ENCODE results near the gene CLMN. TPM values are rescaled to one million over a fixed set of nuclear protein-coding genes. Genes with fewer than 3 reads are reported as not detected.
"Not testable (repeated sequence)": the region's sequence is repeated elsewhere in the genome, so short reads cannot be mapped to it uniquely, and the experiment has no call there.

Gene CLMN
- total RNA-seq, 1 experiment from 2014 or later = 24.0 TPM

GRCh38 chr14:95282986-95283380 lies 36.7 kb downstream of the CLMN start:
- DNase-seq (ENCODE audit: low read depth, low spot score); in situ Hi-C loops (cut with HindIII; ENCODE audit: low pct_unique_long_range_greater_than_20kb, low sequenced_read_pairs): not testable (repeated sequence)

- in situ Hi-C loops (cut with HindIII; ENCODE audit: low pct_unique_long_range_greater_than_20kb, low sequenced_read_pairs) = no loop called here
- no peak for DNase-seq (ENCODE audit: low read depth, low spot score)
Observed at GRCh38 chr14:95282354-95282985, 37.2 kb downstream of the CLMN start.

GRCh38 chr14:95281560-95282176 lies 38.0 kb downstream of the CLMN start:
- in situ Hi-C loops (cut with HindIII; ENCODE audit: low pct_unique_long_range_greater_than_20kb, low sequenced_read_pairs) = no loop called here
- no peak for DNase-seq (ENCODE audit: low read depth, low spot score)

GRCh38 chr14:95275494-95275893 lies 44.2 kb downstream of the CLMN start:
- in situ Hi-C loops (cut with HindIII; ENCODE audit: low pct_unique_long_range_greater_than_20kb, low sequenced_read_pairs) = no loop called here
- DNase-seq (ENCODE audit: low read depth, low spot score) = no peak

GRCh38 chr14:95274874-95275273 lies 44.8 kb downstream of the CLMN start:
- in situ Hi-C loops (cut with HindIII; ENCODE audit: low pct_unique_long_range_greater_than_20kb, low sequenced_read_pairs) = no loop called here
- no peak for DNase-seq (ENCODE audit: low read depth, low spot score)

- in situ Hi-C loops (cut with HindIII; ENCODE audit: low pct_unique_long_range_greater_than_20kb, low sequenced_read_pairs) = no loop called here
- DNase-seq (ENCODE audit: low read depth, low spot score) = no peak
Observed at GRCh38 chr14:95274279-95274678, 45.4 kb downstream of the CLMN start.

- in situ Hi-C loops (cut with HindIII; ENCODE audit: low pct_unique_long_range_greater_than_20kb, low sequenced_read_pairs) = no loop called here
- DNase-seq (ENCODE audit: low read depth, low spot score) = no peak
Observed at GRCh38 chr14:95273001-95273978, 46.4 kb downstream of the CLMN start.

GRCh38 chr14:95272057-95272456 lies 47.7 kb downstream of the CLMN start:
- in situ Hi-C loops (cut with HindIII; ENCODE audit: low pct_unique_long_range_greater_than_20kb, low sequenced_read_pairs) = no loop called here
- peak; percentile 30 for DNase-seq (ENCODE audit: low read depth, low spot score)

GRCh38 chr14:95270203-95270602 lies 49.5 kb downstream of the CLMN start:
- DNase-seq (ENCODE audit: low read depth, low spot score) = no peak
- in situ Hi-C loops (cut with HindIII; ENCODE audit: low pct_unique_long_range_greater_than_20kb, low sequenced_read_pairs) = no loop called here

- in situ Hi-C loops (cut with HindIII; ENCODE audit: low pct_unique_long_range_greater_than_20kb, low sequenced_read_pairs) = no loop called here
- no peak for DNase-seq (ENCODE audit: low read depth, low spot score)
Observed at GRCh38 chr14:95269493-95269892, 50.2 kb downstream of the CLMN start.

- in situ Hi-C loops (cut with HindIII; ENCODE audit: low pct_unique_long_range_greater_than_20kb, low sequenced_read_pairs) = no loop called here
Observed at GRCh38 chr14:95268350-95268749, 51.4 kb downstream of the CLMN start.

GRCh38 chr14:95267306-95267705 lies 52.4 kb downstream of the CLMN start:
- in situ Hi-C loops (cut with HindIII; ENCODE audit: low pct_unique_long_range_greater_than_20kb, low sequenced_read_pairs) = no loop called here
- DNase-seq (ENCODE audit: low read depth, low spot score) = no peak

More at GRCh38 chr14:95268350-95268749, 51.4 kb downstream of the CLMN start:
- no peak for DNase-seq (ENCODE audit: low read depth, low spot score)

- in situ Hi-C loops (cut with HindIII; ENCODE audit: low pct_unique_long_range_greater_than_20kb, low sequenced_read_pairs) = no loop called here
- DNase-seq (ENCODE audit: low read depth, low spot score) = peak; percentile 96
Observed at GRCh38 chr14:95265106-95266094, 54.3 kb downstream of the CLMN start.

GRCh38 chr14:95264271-95264973 lies 55.3 kb downstream of the CLMN start:
- DNase-seq (ENCODE audit: low read depth, low spot score) = no peak
- in situ Hi-C loops (cut with HindIII; ENCODE audit: low pct_unique_long_range_greater_than_20kb, low sequenced_read_pairs) = no loop called here

- in situ Hi-C loops (cut with HindIII; ENCODE audit: low pct_unique_long_range_greater_than_20kb, low sequenced_read_pairs) = no loop called here
- DNase-seq (ENCODE audit: low read depth, low spot score) = no peak
Observed at GRCh38 chr14:95263527-95264231, 56.0 kb downstream of the CLMN start.

GRCh38 chr14:95262511-95262891 lies 57.2 kb downstream of the CLMN start:
- in situ Hi-C loops (cut with HindIII; ENCODE audit: low pct_unique_long_range_greater_than_20kb, low sequenced_read_pairs) = no loop called here

More at GRCh38 chr14:95262511-95262891, 57.2 kb downstream of the CLMN start:
- DNase-seq (ENCODE audit: low read depth, low spot score) = no peak
